ENCODE measurements around the gene MAG. TPM values are rescaled to one million over a fixed set of nuclear protein-coding genes. Genes with fewer than 3 reads are reported as not detected.

Gene MAG, protein sequence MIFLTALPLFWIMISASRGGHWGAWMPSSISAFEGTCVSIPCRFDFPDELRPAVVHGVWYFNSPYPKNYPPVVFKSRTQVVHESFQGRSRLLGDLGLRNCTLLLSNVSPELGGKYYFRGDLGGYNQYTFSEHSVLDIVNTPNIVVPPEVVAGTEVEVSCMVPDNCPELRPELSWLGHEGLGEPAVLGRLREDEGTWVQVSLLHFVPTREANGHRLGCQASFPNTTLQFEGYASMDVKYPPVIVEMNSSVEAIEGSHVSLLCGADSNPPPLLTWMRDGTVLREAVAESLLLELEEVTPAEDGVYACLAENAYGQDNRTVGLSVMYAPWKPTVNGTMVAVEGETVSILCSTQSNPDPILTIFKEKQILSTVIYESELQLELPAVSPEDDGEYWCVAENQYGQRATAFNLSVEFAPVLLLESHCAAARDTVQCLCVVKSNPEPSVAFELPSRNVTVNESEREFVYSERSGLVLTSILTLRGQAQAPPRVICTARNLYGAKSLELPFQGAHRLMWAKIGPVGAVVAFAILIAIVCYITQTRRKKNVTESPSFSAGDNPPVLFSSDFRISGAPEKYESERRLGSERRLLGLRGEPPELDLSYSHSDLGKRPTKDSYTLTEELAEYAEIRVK
- 10 to 100 TPM in 2 of 5 donors, 1 to 10 TPM in 3; 1.4 to 15.2 (median 2.8) TPM for polyA plus RNA-seq (ENCODE audit: insufficient read depth in 1 of 5, insufficient read length in 5 of 5, low replicate concordance in 1 of 5)
- long read RNA-seq, donor 1, partial matches to known transcripts, result 0 of 1 reads
- long read RNA-seq, donor 1, other reads (novel, unspliced or antisense), result 0 of 1 reads
- long read RNA-seq, donor 2, result 0 reads
- long read RNA-seq, donor 3, result 0 reads
- long read RNA-seq, donor 4, result 0 reads
- long read RNA-seq, donor 5, result 0 reads
- long read RNA-seq, donor 6, result 0 reads
- long read RNA-seq, donor 7, partial matches to known transcripts, result 0 of 1 reads
- long read RNA-seq, donor 7, other reads (novel, unspliced or antisense), result 0 of 1 reads
- long read RNA-seq, donor 8, result 0 reads

DNA sequence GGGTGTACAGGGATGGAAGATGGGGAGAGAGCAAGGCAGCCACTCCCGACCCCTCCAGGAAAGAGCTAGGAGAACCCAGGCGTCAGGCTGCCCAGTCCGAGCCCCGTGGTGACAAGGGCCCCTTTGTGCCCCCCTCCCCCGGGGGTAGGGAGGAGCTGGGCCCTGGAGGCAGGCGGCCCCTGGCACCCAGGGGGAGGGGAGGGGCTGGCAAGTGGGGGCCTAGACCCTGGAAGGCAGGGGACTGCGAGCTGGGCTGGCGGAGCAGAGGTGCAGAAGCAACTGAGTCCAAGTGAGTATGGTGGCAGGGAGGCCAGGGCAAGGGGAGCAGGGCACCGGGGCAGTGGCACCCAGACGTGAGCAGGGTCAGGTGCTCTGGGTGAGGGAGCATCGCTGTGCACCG, at the start of gene MAG:
Gene MAG (plus strand): TSS at position 246 of the 400 bp plus-strand sequence. CDS start 3,248 bp downstream, outside the sequence.
- DNase-seq, result no peak

DNA sequence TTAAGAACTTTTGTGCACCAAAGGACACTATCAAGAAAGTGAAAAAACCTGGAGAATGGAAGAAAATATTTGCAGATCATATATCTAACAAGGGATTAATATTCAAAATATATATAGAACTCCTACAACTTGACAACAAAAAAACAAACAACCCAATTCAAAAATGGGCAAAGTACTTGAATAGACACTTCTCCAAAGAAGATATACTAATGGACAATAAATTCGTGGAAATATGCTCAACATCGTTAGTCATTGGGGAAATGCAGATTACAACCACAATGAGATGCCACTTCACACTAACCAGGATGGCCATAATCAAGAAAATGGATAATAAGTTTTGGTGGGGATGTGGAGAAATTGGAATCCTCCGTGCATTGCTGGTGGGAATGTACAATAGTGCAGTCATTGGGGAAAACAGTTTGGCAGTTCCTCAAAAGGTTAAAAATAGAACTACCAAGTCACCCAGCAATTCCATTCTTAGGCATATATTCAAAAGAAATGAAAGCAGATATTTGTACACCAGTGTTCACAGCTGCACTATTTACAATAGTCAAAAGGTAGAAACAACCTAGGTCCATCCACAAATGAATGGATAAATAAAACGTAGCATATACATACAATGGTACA, 45.4 kb upstream of the MAG start:
- DNase-seq, result no peak

- peak; percentile 73 to 82 for DNase-seq
Measured at GRCh38 chr19:35247526-35248309, 44.2 kb upstream of the MAG start.

DNA sequence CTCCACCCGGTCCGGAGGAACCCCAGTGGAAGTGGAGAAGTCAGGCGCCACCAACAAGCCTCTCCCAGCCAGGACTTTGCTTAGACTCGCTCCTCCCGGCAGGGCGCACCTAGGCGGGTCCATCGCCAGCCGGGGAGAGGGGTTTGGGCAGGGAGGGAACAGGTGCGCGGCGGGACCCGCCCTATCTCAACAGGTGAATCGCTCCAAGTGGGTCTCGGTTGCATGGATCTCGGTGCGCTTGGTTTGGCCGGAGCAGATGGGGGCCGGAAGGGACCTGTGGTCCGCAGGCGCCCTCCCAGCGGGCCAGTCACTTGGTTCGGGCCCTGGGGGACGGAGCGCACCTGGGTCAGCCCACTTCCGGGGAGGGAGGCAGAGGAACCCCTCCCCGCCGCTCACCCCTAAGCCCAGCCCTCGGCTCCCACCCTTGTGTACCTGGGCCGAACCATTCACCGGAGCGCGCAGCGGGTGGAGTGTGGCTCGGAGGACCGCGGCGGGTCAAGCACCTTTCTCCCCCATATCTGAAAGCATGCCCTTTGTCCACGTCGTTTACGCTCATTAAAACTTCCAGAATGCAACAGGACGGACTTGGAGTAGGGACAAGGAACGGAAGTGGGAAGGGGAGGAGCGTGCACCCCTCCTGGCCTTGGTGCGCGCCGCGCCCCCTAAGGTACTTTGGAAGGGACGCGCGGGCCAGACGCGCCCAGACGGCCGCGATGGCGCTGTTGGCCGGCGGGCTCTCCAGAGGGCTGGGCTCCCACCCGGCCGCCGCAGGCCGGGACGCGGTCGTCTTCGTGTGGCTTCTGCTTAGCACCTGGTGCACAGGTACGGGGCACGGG, 43.4 kb upstream of the MAG start, which contains the start of gene LSR:
Gene LSR (plus strand): TSS at position 693 of the 836 bp plus-strand sequence. CDS start 21 bp downstream, at position 714.
- DNase-seq, result peak; percentile 76 to 82

- DNase-seq, result no peak
Measured at GRCh38 chr19:35249146-35249847, 42.7 kb upstream of the MAG start.

- DNase-seq, result no peak
Measured at GRCh38 chr19:35249848-35250711, 41.9 kb upstream of the MAG start.

DNA sequence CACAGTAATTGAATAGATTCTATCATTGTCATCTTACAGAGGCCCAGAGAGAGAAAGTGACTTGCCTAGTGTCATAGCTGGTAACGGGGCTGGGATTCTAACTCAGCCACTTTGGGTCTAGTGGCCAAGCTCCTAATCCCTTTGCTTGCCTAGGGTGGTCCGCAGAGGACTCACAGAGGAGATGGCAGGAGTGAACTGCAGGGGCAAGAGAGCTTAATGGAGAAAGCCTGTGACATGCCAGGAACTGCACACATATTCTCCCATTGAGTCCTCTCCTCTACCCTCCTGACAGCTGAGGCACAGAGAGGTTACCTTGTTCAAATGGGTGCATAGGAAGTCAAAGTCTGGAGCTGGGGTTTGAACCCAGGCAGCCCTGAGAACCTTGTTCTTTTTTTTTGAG, 40.5 kb upstream of the MAG start:
- no peak for DNase-seq

DNA sequence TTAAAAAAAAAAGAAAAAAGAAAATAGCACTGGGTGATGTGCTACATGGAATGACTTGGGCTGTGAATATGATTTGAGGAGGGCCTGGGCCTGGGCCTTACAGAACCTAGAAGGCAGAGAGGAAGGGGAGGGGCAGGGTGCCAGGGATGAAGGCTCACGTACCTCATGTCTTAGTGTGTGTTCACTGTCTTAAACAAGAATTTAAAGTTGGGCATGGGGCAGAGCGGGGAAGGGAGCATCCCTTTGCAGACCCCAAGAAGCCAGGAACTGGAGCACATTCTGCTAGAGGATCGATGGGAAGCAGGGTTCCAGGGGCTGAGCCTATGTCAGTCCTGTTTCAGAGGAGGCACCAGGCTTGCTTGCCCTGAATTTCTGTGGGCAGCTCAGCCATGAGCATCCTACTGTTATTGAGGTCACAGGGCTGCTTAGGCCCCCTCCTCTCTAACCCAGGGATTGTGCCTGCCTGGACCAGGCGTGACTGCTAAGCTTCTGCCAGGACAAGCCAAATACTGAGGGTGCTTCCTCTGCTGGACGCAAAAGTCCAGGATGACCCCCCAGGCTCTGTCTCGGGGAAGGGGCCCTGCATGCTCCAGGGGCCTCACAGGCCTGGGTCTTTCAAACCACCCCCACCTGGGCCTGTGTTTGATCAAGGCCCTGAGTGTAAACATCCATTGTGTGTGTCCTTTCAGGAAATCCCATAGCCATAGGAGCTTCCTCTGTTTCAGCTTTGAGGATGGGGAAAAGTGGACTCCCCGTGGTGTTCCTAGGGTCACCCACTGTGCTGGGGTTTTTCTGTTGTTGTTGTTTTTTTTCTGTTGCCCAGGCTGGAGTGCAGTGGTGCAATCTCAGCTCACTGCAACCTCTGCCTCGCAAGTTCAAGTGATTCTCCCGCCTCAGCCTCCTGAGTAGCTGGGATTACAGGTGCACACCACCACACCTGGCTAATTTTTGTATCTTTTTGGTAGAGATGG, 38.4 kb upstream of the MAG start:
- DNase-seq, result no peak

DNA sequence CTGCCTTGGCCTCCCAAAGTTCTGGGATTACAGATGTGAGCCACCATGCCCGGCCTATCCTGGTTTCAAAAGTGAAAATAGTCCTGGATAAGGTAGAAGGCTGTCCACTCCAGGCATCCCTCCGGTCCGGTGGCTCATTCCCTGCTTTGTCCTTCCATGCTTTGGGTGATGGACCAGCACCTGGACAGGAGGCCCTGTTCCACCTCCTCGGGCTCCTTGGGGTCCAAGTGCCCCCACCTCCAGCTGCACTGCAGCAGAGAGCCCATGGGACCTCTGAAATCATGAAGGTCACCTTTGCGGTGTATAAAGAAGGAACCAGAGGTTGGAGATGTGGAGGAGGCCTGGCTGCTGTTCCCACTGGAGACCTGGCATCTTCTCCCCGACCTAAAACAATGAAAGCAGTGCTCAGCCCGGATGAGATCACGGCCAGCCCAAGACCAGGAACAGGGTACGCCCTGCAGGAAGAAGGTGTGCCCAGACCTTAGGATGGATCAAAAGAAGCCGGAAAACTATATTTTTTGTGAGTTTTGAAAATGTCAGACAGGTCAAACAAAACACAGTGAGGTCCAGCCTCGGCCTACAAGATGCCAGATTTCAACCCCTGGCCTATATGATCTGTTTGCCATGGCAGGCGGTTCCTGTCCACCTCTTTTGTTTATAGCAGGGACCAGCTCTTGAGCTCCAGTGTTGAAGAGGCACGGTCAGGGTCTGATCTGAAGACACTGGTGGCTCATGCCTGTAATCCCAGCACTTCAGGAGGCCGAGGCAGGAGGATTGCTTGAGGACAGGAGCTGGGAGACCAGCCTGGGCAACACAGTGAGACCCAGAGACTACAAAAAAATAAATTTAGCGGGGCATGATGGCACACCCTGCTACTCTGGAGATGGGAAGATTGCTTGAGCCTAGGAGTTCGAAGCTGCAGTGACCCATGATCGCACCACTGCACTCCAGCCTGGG, 37.3 kb upstream of the MAG start:
- DNase-seq, result no peak

DNA sequence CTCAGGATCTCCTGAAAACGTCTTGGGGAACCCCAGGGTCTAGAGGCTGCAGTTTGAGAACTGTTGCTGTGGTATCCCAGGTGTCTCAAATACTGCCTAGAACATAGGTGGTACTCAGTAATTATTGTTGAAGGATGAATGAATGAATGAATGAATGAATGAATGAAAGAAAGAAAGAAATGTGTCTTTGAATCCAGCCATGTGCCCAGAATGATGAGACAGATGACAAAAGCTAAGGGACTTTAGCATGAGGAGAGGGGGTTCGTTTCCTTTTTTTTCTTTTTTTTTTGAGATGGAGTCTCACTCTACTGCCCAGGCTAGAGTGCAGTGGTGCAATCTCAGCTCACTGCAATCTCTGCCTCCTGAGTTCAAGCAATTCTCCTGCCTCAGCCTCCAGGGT, 35.4 kb upstream of the MAG start:
- DNase-seq, result no peak

GRCh38 chr19:35257113-35257461, 34.9 kb upstream of the MAG start:
- DNase-seq, result no peak

GRCh38 chr19:35260694-35261304, 31.2 kb upstream of the MAG start:
- DNase-seq, result no peak

GRCh38 chr19:35261356-35262100, 30.4 kb upstream of the MAG start:
- DNase-seq, result no peak

GRCh38 chr19:35262101-35262761, 29.7 kb upstream of the MAG start:
- DNase-seq, result no peak
